Ascending aorta (tissue), 2 donors: ENCODE results near the gene NARS2. TPM values are rescaled to one million over a fixed set of nuclear protein-coding genes. Genes with fewer than 3 reads are reported as not detected.

Experiments
- DNase-seq, 2 donors: peaks; one replicate each; pipeline ENCODE4 v3.0.0-alpha.2; 2019; ENCODE audit warnings: low spot score in 2 of 2
- H3K27ac ChIP-seq, 2 donors: fragments of 200-600 bp; sonication (generic); one replicate each; pipeline ENCODE4 v1.5.1; 2016 to 2017; ENCODE audit warnings: mild to moderate bottlenecking in 1 of 2
- H3K27me3 ChIP-seq: fragments of 200-600 bp; sonication (generic); one replicate; pipeline ENCODE4 v1.5.1; 2017
- H3K36me3 ChIP-seq, 2 donors: fragments of 200-600 bp; sonication (generic); one replicate each; pipeline ENCODE4 v1.5.1; 2016
- H3K4me1 ChIP-seq, 2 donors: fragments of 200-600 bp; sonication (generic); one replicate each; pipeline ENCODE4 v1.5.1; 2016 to 2017; ENCODE audit warnings: mild to moderate bottlenecking in 1 of 2
- H3K4me3 ChIP-seq, 2 donors: fragments of 200-600 bp; sonication (generic); one replicate each; pipeline ENCODE4 v1.5.1; 2016 to 2017; ENCODE audit warnings: mild to moderate bottlenecking in 1 of 2
- H3K9me3 ChIP-seq, 2 donors: fragments of 200-600 bp; sonication (generic); one replicate each; pipeline ENCODE4 v1.5.1; 2016
- intact Hi-C: fragments of 100-400 bp; cut with DNase I; formaldehyde crosslinking; loops from one replicate; pipeline ENCODE4 v1.15.1; 2023
- total RNA-seq: library from RNA; depleted of rRNA; stranded (reverse); fragments of >200 nt; gene quantifications from one replicate; pipeline ENCODE4 v1.1.0, GENCODE V29; 2016
- TF ChIP-seq, protein P1 (sequence below), 3 experiments: fragments of 200-600 bp in 2 of 3; fragments of 450-650 bp in 1 of 3; sonication (generic) in 2 of 3; IDR thresholded peaks; one replicate each; pipeline ENCODE4 v1.5.1; 2016 to 2019; ENCODE audit warnings: antibody characterized with exemption in 3 of 3, mild to moderate bottlenecking in 1 of 3, moderate library complexity in 1 of 3

The NARS2 gene
- total RNA-seq, 1 donor from 2014 or later = 7.8 TPM

DNA sequence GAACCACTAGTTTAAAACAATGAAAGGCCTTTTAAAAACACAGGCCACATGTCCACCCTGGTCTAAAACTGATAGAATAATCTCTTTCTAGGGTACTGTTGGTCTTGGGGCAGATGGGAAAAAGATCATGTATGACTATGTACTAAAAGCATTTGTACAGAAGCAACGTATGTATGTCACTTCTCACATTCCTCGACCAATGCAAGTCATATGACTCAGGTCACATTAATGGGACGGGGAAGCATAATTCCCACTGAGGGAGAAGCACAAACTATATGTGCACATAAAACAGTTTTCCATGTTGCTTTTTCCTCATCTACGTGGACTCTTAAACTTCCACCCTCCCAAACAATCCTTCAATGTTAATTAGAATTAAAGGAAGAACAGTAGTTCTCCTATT lies 124.8 kb downstream of the NARS2 start:
- intact Hi-C loops = no loop called here
- TF ChIP-seq, protein P1, sequence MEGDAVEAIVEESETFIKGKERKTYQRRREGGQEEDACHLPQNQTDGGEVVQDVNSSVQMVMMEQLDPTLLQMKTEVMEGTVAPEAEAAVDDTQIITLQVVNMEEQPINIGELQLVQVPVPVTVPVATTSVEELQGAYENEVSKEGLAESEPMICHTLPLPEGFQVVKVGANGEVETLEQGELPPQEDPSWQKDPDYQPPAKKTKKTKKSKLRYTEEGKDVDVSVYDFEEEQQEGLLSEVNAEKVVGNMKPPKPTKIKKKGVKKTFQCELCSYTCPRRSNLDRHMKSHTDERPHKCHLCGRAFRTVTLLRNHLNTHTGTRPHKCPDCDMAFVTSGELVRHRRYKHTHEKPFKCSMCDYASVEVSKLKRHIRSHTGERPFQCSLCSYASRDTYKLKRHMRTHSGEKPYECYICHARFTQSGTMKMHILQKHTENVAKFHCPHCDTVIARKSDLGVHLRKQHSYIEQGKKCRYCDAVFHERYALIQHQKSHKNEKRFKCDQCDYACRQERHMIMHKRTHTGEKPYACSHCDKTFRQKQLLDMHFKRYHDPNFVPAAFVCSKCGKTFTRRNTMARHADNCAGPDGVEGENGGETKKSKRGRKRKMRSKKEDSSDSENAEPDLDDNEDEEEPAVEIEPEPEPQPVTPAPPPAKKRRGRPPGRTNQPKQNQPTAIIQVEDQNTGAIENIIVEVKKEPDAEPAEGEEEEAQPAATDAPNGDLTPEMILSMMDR (IDR thresholded peaks at IDR 0.05) = no peak
- H3K27ac ChIP-seq = no peak overlapping the region
- H3K9me3 ChIP-seq = no peaks in the 10 kb centered on the region
- no peaks in the 10 kb centered on the region for H3K36me3 ChIP-seq
- DNase-seq = no peak
- no peak overlapping the region for H3K4me3 ChIP-seq
- H3K27me3 ChIP-seq = no peaks in the 10 kb centered on the region
- no peaks in the 10 kb centered on the region for H3K4me1 ChIP-seq

DNA sequence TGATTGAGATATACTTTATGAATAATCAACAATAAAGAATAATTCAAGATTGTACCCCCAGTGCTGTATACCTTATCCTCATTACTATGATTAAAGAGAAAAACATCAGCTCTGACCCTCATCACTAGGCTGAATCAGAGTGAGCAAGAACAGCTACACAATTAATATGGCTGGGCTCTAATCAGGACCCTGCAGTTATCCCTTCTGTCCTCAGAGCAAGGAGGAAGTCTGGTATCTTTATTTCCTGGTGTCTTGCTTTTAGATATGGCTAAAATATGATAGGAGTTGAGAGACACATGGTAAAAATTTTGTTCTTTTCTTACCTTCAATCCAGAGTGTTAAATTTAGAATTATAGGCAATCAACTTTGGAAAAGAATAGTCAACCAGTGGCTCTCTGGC lies 128.5 kb downstream of the NARS2 start:
- TF ChIP-seq, protein P1 (IDR thresholded peaks at IDR 0.05) = no peak
- intact Hi-C loops = no loop called here
- H3K27ac ChIP-seq = no peak overlapping the region
- H3K4me3 ChIP-seq = no peak overlapping the region
- no peaks in the 10 kb centered on the region for H3K27me3 ChIP-seq
- no peak for DNase-seq
- H3K9me3 ChIP-seq = no peaks in the 10 kb centered on the region
- H3K4me1 ChIP-seq = no peaks in the 10 kb centered on the region
- H3K36me3 ChIP-seq = peaks cover 0 to 6% of the 10 kb centered on the region in 2 donors

- Histone ChIP-seq H3K9me3 (no peaks in the 10 kb centered on the region), H3K27me3 (no peaks in the 10 kb centered on the region), H3K27ac (no peak overlapping the region), H3K4me3 (no peak overlapping the region), H3K36me3 (peaks cover 0 to 6% of the 10 kb centered on the region in 2 donors), H3K4me1 (no peaks in the 10 kb centered on the region)
- intact Hi-C loops = no loop called here
- no peak for DNase-seq
- TF ChIP-seq, protein P1 (IDR thresholded peaks at IDR 0.05) = no peak
Measured at GRCh38 chr11:78444726-78445125, 129.9 kb downstream of the NARS2 start.

DNA sequence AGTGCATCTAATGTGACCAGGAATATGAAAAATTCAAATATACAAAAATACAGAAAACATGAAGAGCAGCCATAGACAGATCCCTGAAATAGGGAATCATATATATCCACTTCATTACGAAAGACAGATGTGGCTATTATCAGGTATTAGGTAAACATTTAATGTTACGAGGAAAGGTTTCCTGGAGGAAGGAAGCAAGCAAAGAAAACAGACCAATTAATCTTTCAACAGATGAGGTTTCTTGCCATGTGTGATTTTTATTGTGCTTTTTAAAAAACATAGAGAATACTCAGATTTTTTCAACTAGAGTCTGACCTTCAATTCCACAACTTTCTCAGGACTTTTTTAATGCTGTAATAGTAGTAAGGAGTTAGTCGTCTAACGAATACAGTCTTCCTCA lies 132.7 kb downstream of the NARS2 start:
- peaks cover 0 to 6% of the 10 kb centered on the region in 2 donors for H3K36me3 ChIP-seq
- H3K9me3 ChIP-seq = no peaks in the 10 kb centered on the region
- H3K27me3 ChIP-seq = no peaks in the 10 kb centered on the region
- TF ChIP-seq, protein P1 (IDR thresholded peaks at IDR 0.05) = no peak
- H3K4me1 ChIP-seq = no peaks in the 10 kb centered on the region
- intact Hi-C loops = no loop called here
- DNase-seq = no peak
- H3K27ac ChIP-seq = no peak overlapping the region
- no peak overlapping the region for H3K4me3 ChIP-seq

DNA sequence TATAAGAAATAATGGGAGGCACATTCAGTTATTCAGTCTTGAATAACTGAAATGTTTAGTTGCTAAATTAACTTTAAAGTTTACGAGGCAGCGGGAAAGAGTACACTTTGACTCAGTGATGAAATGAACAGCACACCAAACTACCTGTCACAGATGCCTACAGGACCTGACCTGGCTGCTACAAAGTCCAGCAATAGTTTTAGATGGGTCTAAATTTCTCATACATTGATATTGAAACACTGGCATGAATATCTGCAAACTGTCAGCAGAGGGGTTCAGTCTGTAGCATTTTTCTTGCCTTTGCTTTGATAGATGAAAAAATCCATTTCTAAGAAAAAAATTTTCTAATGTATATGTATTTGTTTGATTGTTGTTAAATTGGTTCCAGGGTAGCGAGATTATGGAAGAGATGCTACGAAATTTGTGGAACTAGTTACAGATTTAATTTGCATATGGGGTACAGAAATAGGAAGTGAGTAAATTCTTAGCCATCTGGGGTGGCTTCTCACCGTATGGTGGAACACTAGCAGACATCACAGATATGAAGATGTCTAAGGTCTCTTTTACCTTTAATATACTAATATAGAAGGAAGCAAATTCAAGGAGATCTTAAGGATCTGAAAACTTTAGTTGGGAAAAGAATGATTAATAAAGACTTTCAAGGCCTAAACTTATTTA lies 136.2 kb downstream of the NARS2 start:
- Histone ChIP-seq H3K4me3 (no peak overlapping the region), H3K9me3 (no peaks in the 10 kb centered on the region), H3K36me3 (peaks cover 0 to 4% of the 10 kb centered on the region in 2 donors), H3K27me3 (no peaks in the 10 kb centered on the region), H3K27ac (no peak overlapping the region), H3K4me1 (no peaks in the 10 kb centered on the region)
- intact Hi-C loops = no loop called here
- no peak for DNase-seq
- TF ChIP-seq, protein P1 (IDR thresholded peaks at IDR 0.05) = no peak

DNA sequence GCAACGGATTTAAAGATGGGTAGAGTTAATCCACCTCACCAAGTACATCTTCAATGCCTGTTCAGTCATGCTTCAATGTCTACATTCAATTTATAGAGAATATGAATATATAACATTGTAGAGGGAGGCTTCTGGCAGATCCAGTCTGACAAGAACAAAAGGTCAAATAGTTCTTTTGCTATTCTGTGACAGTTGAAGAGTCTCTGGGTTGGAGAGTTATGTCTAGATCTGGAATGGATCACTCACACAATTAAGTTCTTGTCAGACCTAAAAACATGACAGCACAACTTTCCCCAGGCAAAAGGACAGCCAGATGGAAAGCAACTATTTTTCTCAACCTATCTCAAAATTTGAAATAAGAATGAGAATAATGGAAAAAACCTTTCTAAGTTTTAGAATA lies 141.7 kb downstream of the NARS2 start:
- TF ChIP-seq, protein P1 (IDR thresholded peaks at IDR 0.05) = no peak
- H3K27me3 ChIP-seq = no peaks in the 10 kb centered on the region
- H3K27ac ChIP-seq = no peak overlapping the region
- no peaks in the 10 kb centered on the region for H3K36me3 ChIP-seq
- intact Hi-C loops = no loop called here
- DNase-seq = no peak
- no peak overlapping the region for H3K4me3 ChIP-seq
- H3K4me1 ChIP-seq = no peaks in the 10 kb centered on the region
- no peaks in the 10 kb centered on the region for H3K9me3 ChIP-seq
